ENCODE measurements around the gene AIF1. TPM values are rescaled to one million over a fixed set of nuclear protein-coding genes. Genes with fewer than 3 reads are reported as not detected.

AIF1 gene
- total and polyA plus RNA-seq, 2 donors from 2014 or later, result 44.1 to 121 TPM

GRCh38 chr6:31573239-31574105, 41.6 kb upstream of the AIF1 start:
- Histone ChIP-seq H3K27ac (ENCODE audit: low read depth in 2 of 2, low read length in 2 of 2) (no peak overlapping the region), H3K9ac (ENCODE audit: low read length in 3 of 3) (no peak overlapping the region), H3K4me3 (ENCODE audit: low read length in 3 of 3) (no peak overlapping the region), H3K4me1 (ENCODE audit: control insufficient read depth in 2 of 3, insufficient read depth in 2 of 3, low read depth in 1 of 3, low read length in 3 of 3) (no peaks in the 10 kb centered on the region), H3K27me3 (ENCODE audit: control insufficient read depth, insufficient read depth, low read length) (no peaks in the 10 kb centered on the region), H3K9me3 (ENCODE audit: control insufficient read depth in 2 of 3, insufficient read depth in 1 of 3, low read length in 3 of 3) (no peaks in the 10 kb centered on the region), H3K36me3 (ENCODE audit: control insufficient read depth in 2 of 3, insufficient read depth in 3 of 3, low read length in 3 of 3) (no peaks in the 10 kb centered on the region)
- intact Hi-C loops (cut with DNase I), result no loop called here
- FAIRE-seq (no peak), DNase-seq (no peak)
- no peak for TF ChIP-seq CTCF (IDR thresholded peaks at IDR 0.05; ENCODE audit: borderline replicate concordance, extremely low read depth, insufficient read depth)

- no peak for TF ChIP-seq CTCF (IDR thresholded peaks at IDR 0.05; ENCODE audit: borderline replicate concordance, extremely low read depth, insufficient read depth)
- H3K4me1 ChIP-seq (ENCODE audit: control insufficient read depth in 2 of 3, insufficient read depth in 2 of 3, low read depth in 1 of 3, low read length in 3 of 3), result no peaks in the 10 kb centered on the region
- H3K4me3 ChIP-seq (ENCODE audit: low read length in 3 of 3), result no peak overlapping the region
- no peaks in the 10 kb centered on the region for H3K9me3 ChIP-seq (ENCODE audit: control insufficient read depth in 2 of 3, insufficient read depth in 1 of 3, low read length in 3 of 3)
- DNase-seq (no peak), FAIRE-seq (no peak)
- no peak overlapping the region for H3K9ac ChIP-seq (ENCODE audit: low read length in 3 of 3)
- H3K36me3 ChIP-seq (ENCODE audit: control insufficient read depth in 2 of 3, insufficient read depth in 3 of 3, low read length in 3 of 3), result no peaks in the 10 kb centered on the region
- intact Hi-C loops (cut with DNase I), result no loop called here
- no peak overlapping the region for H3K27ac ChIP-seq (ENCODE audit: low read depth in 2 of 2, low read length in 2 of 2)
- H3K27me3 ChIP-seq (ENCODE audit: control insufficient read depth, insufficient read depth, low read length), result no peaks in the 10 kb centered on the region
Measured at GRCh38 chr6:31574106-31575061, 40.6 kb upstream of the AIF1 start.

GRCh38 chr6:31575335-31575901, 39.6 kb upstream of the AIF1 start, which contains the start of gene TNF:
TNF (plus strand) TSS chr6:31575565; CDS start chr6:31575742, 177 bp downstream.
- no peak within 1 kb of the TSS for H3K27ac ChIP-seq (ENCODE audit: low read depth in 2 of 2, low read length in 2 of 2)

More at GRCh38 chr6:31575335-31575901, 39.6 kb upstream of the AIF1 start, which contains the start of gene TNF:
- no peaks in the 10 kb centered on the region for H3K9me3 ChIP-seq (ENCODE audit: control insufficient read depth in 2 of 3, insufficient read depth in 1 of 3, low read length in 3 of 3)
- intact Hi-C loops (cut with DNase I), result no loop called here
- no peak for TF ChIP-seq CTCF (IDR thresholded peaks at IDR 0.05; ENCODE audit: borderline replicate concordance, extremely low read depth, insufficient read depth)
- no peaks in the 10 kb centered on the region for H3K27me3 ChIP-seq (ENCODE audit: control insufficient read depth, insufficient read depth, low read length)
- no peak for DNase-seq
- no peaks in the 10 kb centered on the region for H3K36me3 ChIP-seq (ENCODE audit: control insufficient read depth in 2 of 3, insufficient read depth in 3 of 3, low read length in 3 of 3)
- H3K4me1 ChIP-seq (ENCODE audit: control insufficient read depth in 2 of 3, insufficient read depth in 2 of 3, low read depth in 1 of 3, low read length in 3 of 3), result peaks cover 0 to 3% (median 0%) of the 10 kb centered on the region in 3 donors
- no peak within 1 kb of the TSS for H3K9ac ChIP-seq (ENCODE audit: low read length in 3 of 3)
- no peak for FAIRE-seq
- peak within 1 kb of the TSS in 2 of 3 donors; percentile 36 to 37 for H3K4me3 ChIP-seq (ENCODE audit: low read length in 3 of 3)

Data from kidney (tissue), 14 donors.